B cell (primary cell): ENCODE results near the gene ERBB4.

Experiments
- EZH2 ChIP-seq: IDR thresholded peaks from 2 replicates; pipeline ENCODE4 v1.6.1; 2012; ENCODE audit warnings: borderline replicate concordance, low read depth, mild to moderate bottlenecking, moderate library complexity, low read length; ENCODE audit not compliant: insufficient read depth, poor library complexity, severe bottlenecking
- TF ChIP-seq, protein P1 (sequence below): fragments of 200-600 bp; IDR thresholded peaks from one replicate; pipeline ENCODE4 v1.8.0; 2022; ENCODE audit warnings: antibody characterized with exemption, mild to moderate bottlenecking

DNA sequence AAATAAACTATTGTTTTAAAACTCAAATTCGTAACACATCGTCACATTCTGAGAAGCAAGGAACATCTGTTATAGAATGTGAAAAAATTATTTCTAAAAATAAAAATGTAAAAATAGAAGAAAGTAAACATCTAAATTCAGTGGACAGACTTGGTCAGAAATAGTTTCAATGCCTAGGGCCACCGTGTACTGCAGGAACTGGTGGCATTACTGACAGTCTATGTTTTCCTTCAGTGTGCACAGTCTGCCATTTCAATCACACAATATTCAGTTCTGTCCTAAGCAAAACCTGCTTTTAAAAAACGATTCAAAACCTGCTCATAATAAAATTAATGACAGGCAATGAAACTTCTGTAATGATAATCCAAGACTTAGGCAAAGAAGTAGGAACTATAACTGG, 190.1 kb downstream of the ERBB4 start:
- no peak for TF ChIP-seq EZH2
- TF ChIP-seq, protein P1, sequence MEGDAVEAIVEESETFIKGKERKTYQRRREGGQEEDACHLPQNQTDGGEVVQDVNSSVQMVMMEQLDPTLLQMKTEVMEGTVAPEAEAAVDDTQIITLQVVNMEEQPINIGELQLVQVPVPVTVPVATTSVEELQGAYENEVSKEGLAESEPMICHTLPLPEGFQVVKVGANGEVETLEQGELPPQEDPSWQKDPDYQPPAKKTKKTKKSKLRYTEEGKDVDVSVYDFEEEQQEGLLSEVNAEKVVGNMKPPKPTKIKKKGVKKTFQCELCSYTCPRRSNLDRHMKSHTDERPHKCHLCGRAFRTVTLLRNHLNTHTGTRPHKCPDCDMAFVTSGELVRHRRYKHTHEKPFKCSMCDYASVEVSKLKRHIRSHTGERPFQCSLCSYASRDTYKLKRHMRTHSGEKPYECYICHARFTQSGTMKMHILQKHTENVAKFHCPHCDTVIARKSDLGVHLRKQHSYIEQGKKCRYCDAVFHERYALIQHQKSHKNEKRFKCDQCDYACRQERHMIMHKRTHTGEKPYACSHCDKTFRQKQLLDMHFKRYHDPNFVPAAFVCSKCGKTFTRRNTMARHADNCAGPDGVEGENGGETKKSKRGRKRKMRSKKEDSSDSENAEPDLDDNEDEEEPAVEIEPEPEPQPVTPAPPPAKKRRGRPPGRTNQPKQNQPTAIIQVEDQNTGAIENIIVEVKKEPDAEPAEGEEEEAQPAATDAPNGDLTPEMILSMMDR, result no peak
